G401 (cell line): Measurements from ENCODE around the gene DISP1. TPM values are rescaled to one million over a fixed set of nuclear protein-coding genes. Genes with fewer than 3 reads are reported as not detected.

ENCODE experiments used
- DNase-seq: peaks from one replicate; pipeline ENCODE4 v3.0.0-alpha.2; 2015; ENCODE audit warnings: low spot score
- in situ Hi-C: cut with HindIII; loops from 2 replicates; pipeline ENCODE4 v1.10.0; 2016; ENCODE audit warnings: low sequenced_read_pairs, mixed read lengths
- total RNA-seq: library from RNA; depleted of rRNA; stranded (reverse); fragments of >200 nt; shearing (Covaris generic); gene quantifications from 2 replicates; pipeline ENCODE4 v1.2.3, GENCODE V29; 2014

Gene DISP1
- total RNA-seq, 1 experiment from 2014 or later, result 1.8 TPM

DNA sequence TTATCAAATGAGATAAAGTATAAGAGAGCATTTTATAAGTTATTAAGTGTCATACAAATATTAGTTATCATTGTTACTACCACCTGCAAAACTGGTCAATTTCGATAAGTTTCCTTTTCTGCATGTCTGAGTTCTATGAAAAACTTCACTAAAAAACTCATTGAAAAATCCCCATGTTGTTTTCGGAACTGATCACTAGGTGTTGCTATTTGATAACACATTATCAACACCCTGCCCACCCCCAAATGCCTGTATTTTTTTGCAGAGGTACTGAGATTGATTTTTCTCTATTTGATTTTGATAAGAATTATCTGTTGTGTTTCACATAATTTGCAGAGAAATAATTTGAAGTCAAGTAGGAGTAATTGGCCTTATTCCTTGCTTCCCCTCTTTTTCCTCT is 22.1 kb upstream of the DISP1 start:
- in situ Hi-C loops, result no loop called here

DNA sequence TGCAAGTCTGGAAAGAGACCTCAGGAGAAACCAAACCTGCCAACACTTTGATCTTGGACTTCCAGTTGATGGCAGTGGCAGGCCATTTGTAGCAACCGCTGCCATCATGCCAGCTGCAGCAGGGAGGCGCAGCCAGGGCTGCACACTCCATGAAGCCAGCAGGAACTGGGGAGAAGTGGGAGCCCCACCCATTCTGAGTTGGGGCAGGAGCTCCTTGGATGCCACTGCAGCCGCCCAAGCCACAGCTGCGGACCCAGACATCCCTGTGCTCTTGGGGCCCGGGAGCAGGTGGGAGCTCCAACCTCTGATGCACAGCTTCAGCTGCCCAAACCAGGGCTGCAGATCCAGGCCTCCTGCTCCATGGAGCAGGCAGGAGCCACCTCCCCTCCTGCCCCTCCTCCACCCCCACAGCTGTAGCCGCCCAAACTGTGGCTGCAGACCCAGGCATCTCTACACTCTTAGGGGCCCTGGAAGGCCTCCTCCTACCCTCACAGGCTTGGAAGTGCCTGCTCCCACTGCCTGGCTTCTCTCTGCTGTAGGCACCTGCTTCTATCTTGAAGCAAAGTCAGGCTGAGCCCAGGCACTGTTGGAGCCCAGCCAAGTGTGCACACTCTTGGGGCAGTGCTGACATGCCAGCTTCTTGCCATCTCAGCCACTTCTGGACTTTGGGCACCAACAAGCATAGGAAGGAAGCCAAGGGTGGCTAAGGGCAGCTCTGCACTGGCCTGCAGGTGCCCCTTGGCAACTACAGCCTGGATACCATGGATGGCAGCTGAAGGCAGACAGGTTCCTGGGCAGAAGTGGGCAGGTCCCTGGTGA is 20.0 kb upstream of the DISP1 start:
- in situ Hi-C loops, result no loop called here
- DNase-seq, result no peak

More for the DNA sequence above, 22.1 kb upstream of the DISP1 start:
- DNase-seq, result no peak

DNA sequence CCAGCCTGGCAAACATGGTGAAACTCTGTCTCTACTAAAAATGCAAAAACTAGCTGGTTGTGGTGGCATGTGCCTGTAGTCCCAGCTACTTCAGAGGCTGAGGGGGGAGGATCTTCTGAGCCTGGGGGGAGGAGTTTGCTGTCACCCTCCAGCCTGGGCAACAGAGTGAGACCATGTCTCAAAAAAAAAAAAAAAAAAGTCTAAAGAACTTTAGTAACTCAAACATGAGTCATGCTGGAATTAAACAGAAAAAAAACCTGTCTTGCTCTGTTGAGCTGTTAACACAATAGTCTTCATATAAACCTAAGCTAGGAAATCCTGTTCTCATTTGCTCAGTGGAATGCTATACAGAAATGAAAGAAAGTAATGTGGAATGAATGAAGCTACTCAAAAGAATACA is 16.7 kb upstream of the DISP1 start:
- DNase-seq, result no peak
- in situ Hi-C loops, result no loop called here

DNA sequence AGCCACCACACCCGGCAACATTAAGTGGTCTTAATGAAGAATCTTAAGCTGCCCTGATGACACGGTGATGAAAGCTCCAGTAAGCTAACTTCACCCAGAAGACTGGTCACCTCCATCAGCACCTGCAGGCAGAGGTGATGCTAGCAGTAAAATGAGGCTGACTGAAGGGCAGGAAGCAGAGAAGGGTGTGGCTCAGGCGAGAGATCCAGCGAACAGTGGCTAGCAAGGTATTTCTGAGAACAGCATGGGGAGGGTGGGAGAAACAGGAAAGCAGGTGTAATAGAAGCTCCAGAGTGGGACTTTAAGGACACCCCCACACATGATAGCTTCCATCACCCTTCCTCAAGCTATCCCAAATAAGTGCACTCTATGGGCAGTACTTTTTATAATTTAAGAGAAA is 15.9 kb upstream of the DISP1 start:
- DNase-seq, result no peak
- in situ Hi-C loops, result no loop called here

DNA sequence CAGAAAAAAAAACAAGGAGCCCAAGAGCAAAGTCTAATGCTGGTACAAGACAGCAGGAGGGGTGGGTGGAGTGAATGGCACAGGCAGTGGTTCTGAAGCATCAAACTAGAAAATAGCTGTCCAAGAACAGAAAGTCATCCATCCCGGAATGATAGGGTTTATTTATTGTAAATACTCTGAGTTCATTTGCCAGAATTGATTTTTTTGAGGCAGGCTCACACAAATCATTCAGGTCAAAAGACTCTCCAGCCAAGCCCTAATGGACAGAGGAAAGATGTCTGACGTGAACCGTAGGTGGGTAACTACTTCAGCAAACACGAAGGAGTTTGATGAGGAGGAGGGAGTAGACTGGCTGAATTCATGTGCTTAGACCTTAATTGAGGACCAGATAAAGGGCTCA is 13.8 kb upstream of the DISP1 start:
- in situ Hi-C loops, result no loop called here
- no peak for DNase-seq

DNA sequence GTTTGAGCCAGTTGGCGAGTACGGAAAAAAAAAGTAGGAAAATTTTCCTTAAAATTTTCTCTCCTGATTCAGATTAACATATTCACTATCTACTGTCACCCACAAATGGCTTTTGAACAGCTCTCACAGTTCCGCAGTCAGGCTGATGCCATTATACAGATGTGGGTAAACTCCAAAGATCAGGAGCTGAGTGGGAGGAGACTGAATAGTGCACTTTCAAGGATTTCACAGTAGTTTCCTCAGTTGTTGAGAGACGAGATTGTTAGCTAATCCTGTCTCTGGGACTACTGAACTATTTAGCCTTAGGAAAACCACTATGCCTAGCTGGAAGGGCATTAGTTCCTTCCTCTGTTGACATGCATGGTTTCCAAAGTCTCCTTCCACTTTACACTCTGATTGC is 3.2 kb upstream of the DISP1 start:
- DNase-seq, result no peak
- in situ Hi-C loops, result no loop called here

DNA sequence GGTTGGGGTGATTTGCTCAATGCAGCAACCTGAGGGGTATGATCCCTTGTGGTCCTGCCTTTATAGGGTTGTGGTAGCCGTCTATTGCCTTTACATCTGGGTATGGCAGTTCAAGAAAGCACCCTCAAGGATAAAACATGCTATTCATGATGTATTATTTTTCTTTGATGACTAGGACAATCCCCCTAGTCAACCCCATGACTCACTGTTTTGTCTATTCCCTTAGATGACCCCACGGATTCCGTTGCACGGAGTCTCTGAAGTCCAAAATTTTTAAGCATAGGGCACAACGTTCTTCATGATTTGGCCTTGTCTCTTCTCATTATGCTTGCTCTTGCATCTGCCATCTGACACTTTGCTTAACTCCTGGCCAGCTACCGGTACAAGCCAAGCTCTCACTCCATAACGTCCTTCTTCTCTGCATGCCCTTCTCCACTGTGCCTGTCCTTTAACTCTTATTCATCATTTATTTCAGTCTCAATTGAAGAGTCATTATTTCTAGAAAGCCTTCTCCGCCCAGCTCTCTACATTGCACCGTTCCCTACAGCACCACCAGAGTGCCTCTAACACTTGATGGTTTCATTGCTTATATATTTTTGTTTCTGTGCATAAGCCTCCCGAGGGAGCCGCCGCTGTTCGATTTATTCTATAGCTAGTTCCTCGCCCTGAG is 838 bp upstream of the DISP1 start:
- no peak for DNase-seq
- in situ Hi-C loops, result no loop called here

DNA sequence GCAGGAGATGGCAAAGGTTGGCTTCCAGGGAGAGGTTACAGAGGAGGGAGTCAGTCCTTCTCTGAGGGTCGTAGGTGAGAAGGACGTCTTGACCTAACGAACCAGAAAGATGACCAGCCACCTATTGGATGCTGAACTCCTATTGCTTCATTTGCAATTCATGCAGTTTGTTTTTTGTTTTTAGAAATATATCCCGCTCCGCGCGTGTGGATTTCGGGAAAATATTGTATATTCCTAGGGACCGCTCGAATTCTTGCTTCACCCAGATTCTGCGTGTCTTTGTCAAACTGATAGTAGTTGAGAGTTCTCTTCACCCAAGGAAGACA is 564 bp downstream of the DISP1 start:
- in situ Hi-C loops, result no loop called here

DNA sequence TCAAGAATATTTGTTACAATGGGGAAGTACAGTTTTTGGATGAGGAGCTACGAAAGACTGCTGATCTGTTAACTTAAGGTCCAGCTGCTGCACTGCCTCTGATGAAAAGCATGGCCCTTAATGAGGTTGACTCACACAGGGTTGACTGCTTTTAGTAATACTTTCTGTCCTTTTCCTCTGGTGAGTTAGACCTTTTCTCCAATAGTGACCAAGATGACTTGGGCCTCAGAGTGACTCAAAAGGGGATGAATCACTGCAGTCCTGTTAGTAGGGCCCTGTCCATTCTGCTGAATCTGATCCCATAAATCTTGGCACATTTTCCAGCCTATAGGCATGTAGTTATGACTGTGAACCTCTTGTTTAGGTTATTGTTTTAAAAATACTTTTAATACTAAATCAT is 2.7 kb downstream of the DISP1 start:
- no peak for DNase-seq
- in situ Hi-C loops, result no loop called here

More for the DNA sequence above, 564 bp downstream of the DISP1 start:
- DNase-seq, result no peak

DNA sequence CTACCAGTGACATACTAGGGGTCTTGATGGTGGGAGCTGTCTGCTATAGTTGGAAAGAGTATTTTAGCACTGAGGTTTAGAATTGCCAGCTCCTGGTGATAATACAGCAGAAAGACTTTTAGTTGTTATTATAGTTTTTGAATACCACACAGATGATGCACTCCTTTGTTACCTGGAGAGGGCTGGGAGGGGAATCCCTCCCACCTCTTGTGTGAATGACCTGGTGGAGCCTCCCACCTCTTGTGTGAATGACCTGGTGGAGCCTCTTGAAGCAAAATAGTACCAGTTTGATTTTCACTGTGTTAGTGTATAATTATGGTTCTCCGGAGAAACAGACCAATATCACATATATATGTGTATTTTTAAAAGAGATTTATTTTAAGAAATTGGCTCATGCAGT is 3.3 kb downstream of the DISP1 start:
- in situ Hi-C loops, result no loop called here

DNA sequence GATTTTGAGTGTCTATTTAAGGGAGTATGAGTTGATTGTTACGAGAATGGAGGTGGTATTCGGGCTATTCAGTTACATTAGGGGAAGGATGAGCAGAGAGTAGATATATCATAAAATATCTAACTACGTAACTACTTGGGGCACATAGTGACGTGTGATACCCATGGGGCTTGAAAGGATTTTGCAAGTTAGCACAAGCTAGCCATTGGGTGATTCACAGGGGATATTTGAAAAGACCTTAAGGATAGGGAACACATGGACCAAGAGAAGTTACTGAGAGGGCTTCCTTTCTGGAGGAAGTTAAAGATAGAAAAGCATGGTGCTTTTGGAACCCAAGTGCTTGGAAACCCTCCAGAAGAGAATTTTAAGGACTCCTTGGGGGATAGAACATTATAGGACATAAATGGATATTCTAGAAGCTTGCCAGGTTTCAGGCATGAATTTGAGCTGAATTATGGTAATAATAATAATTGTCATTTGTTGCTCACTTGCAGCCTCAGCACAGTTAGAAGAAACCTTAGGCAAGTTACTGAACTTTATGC is 5.4 kb downstream of the DISP1 start:
- in situ Hi-C loops, result no loop called here
- DNase-seq, result no peak

More for the DNA sequence above, 3.3 kb downstream of the DISP1 start:
- no peak for DNase-seq

DNA sequence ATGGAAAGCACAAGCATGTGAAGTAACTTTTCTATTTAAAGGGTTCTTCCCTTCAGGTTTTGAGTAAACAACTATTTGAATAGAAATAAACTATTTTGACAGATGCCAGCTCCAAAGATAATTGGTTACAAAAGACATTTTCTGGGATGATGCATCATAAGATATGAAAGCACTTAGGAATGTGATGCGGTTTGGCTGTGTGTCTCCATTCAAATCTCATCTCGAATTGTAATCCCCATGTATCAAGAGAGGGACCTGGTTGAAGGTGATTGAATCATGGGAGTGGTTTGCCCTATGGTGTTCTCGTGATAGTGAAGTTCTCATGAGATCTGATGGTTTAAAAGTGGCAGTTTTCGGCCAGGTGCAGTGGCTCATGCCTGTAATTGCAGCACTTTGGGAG is 6.4 kb downstream of the DISP1 start:
- in situ Hi-C loops, result no loop called here
- no peak for DNase-seq

DNA sequence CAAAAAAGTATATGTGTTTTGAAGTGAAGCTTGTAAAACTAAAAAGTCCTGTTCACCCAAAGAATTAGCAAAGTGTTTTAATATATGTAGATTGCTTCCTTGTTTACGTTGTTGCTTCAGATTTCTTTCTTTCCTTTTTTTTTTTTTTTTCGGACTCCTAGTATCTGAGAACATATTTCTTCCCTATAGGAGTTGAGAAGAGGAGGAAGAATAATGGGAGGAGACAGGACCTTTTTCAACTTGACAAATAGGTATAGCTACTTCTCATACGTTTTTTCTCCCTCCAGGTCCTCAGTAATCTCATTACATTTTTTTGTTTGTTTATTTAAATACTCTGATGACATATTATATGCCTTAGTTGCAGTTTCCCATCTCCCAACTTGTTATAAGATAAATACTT is 8.9 kb downstream of the DISP1 start:
- DNase-seq, result no peak
- in situ Hi-C loops, result no loop called here

DNA sequence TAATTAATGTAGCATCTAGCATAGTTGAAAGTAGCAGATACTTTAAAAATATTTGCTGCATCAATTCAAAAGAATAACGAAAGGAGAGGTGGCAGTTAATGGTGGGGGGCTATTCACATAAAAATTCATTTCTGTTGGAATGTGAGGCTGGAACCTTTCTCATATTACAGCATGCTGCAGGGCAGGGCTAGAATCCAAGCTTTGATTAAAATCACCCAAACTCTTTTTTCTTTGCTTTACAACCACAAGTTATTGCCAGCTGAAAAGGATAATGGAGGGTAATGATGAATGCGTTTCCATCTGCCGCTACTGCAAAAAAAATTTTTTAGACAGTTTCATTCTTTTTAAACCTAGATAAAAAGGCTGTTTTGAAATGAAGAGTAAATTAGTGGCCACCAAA is 9.8 kb downstream of the DISP1 start:
- DNase-seq, result no peak
- in situ Hi-C loops, result no loop called here

DNA sequence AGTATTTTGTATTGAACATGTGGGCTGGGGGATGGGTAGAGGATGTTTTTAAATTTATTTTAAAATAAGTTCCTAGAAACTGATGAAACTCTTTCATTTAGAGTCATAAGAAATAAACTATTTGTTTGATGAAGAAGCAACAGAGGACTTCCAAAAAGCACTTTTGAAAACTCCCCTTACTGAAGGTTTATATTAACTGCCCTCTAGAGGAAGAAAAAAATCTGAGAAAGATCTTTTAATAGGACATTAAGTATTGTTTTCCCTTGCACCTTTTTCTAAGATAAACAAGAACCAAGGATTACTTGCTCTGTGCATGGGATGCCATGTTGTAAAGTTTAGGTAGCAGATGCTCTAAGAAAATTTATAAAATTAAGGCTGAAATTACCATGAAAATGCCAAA is 14.1 kb downstream of the DISP1 start:
- DNase-seq, result no peak
- in situ Hi-C loops, result no loop called here

DNA sequence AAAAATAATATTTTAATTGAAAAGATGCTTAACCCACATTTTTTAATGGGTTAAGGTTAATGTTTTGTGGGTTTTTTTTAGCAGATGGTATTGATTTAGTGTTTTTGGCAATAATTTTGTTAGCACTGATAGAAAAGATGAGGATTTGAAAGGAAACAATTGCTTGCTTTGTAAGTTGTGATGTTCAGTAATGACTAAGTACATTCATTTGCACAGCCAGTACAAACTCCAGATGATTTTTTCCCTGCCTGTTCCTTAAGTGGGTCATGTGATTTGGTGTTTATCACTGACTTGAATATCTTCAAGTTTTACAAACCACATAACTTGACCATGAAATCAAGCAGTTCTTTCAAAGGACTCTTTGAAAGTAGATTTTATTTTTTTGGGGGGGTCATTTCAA is 15.0 kb downstream of the DISP1 start:
- in situ Hi-C loops, result no loop called here
- DNase-seq, result no peak

DNA sequence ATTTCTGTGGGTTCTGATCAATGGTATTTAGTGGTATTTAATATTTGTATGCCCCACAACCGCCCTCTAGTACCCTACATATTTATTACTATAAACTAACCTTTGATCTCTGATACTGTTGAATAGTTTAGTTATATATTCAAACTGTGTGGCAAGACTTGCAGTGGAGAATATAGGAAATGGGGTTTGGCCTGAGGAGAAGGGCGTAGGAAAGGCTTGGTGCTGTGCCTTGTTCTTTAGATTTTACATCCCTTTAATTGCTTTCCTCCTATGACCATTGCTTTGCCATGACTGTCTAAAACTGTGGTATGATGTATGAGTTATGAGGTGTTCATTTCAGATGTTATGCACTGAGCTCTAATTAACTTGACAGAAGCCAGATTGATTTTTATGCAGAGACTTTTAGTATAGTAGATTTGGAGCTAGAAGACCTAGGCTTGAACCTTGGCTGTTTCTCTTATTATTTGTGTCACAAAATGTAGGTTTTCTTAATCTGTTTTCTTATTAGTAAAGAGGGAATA is 18.6 kb downstream of the DISP1 start:
- DNase-seq, result no peak
- in situ Hi-C loops, result no loop called here

DNA sequence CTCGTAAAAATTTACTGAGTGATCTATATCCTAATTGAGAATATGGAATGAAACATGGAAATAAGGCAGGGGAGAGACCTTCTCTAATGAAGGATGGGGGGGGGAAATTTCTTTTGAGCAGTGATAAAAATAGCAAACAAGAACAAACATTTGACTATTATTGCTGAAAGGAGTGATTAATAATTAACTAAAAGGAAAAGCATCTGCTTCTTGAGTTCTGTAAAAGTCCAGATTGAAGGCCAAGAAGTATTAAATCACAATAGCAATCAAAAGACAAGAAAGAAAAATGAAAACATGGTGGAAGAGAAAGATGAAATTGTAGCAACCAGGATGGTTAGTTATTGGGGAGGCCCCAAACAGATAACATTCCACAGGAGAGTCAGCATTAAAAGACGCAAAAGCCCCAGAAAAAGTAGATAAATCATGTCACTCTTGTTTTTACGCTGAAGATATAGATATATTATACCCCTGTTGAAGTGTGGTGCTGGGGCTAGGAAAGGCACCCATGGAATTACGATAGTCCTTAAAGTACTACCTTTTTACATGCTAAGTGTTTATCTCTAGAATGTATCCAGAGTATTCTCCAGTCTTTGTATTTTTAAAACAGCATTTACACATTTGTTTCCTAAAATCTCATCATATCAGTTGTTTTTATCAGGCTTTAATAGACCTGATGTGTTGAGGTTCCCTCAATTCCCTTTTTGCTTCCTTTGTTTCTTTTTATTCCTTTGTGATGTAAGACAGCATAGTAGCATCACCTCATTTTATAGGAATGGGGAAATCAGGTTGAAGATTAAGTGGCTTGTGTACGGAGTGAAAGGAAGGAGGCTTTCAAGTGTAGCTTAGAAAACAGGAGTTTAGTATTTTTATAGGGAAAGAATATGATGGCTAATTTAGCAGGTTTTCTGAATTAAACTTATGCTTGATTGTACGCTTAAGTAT is 28.9 kb downstream of the DISP1 start:
- peak; percentile 12 for DNase-seq

DNA sequence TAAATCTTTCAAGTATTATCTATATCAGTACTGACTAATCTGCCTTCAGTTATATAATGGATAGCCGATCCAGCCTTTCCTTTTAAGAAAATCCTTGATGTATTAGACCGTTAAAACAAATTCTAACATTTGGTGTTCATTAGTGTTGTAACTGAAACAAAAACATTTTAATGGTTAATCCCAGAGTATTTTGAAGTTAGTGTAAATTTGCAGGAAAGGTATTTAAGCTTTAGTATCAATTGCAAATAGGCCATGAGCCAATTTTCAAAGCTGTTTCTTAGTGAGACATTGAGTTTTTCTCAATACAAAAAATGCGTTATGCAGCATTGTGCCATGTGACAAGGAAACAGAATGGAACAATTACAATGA is 29.6 kb downstream of the DISP1 start:
- DNase-seq, result no peak
- in situ Hi-C loops, result no loop called here

More for the DNA sequence above, 28.9 kb downstream of the DISP1 start:
- in situ Hi-C loops, result no loop called here

DNA sequence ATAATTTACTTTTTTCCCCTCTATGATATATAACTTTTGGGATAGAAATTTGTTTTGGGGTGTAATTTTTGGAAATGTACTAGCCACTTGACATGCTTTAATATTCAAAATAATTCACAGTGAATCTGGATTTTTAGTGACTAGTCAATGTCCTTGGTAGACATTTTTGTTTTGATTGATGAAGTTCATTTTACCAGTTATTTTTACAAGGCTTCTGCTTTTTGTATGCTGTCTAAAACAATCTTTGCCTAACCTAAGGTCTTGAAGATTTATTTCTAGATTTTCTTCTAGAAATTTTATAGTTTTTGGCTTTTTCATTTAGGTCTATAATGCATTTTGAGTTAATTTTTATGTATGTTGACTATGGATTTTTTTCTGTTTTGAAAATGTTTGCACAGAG is 30.9 kb downstream of the DISP1 start:
- DNase-seq, result no peak
- in situ Hi-C loops, result no loop called here
